PC-3 (cell line): ENCODE measurements around the gene FAM177A1.

Source experiments
- EZH2 ChIP-seq: fragments of 300-600 bp; sonication (generic); IDR thresholded peaks from one replicate; pipeline ENCODE4 v1.6.1; 2017; ENCODE audit warnings: antibody characterized with exemption, mild to moderate bottlenecking, low read length; ENCODE audit not compliant: unreplicated experiment
- TF ChIP-seq, protein P1 (sequence below): fragments of 300-600 bp; sonication (generic); conservative IDR thresholded peaks from 2 replicates; pipeline ENCODE4 v1.5.1; 2017; ENCODE audit warnings: antibody characterized with exemption, low read depth, mild to moderate bottlenecking, low read length

DNA sequence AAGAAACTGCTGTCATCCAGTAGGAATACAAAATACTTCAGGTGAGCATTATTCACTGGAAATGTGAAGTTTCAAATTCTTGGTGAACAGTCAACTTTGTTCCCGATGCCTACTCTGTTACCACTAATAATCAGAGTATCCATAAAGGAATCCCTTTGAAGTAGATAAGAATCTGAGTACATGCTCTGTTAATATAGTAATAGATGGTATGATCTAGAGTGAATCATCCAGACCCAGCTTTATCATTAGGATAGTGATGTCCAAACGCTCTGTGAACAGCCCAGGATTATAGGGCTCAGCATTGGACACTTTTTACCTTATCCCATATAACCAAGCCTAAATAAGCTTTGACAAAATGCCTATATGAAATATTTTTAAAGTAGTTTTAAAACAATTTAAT, 42.4 kb downstream of the FAM177A1 start:
- TF ChIP-seq, protein P1, sequence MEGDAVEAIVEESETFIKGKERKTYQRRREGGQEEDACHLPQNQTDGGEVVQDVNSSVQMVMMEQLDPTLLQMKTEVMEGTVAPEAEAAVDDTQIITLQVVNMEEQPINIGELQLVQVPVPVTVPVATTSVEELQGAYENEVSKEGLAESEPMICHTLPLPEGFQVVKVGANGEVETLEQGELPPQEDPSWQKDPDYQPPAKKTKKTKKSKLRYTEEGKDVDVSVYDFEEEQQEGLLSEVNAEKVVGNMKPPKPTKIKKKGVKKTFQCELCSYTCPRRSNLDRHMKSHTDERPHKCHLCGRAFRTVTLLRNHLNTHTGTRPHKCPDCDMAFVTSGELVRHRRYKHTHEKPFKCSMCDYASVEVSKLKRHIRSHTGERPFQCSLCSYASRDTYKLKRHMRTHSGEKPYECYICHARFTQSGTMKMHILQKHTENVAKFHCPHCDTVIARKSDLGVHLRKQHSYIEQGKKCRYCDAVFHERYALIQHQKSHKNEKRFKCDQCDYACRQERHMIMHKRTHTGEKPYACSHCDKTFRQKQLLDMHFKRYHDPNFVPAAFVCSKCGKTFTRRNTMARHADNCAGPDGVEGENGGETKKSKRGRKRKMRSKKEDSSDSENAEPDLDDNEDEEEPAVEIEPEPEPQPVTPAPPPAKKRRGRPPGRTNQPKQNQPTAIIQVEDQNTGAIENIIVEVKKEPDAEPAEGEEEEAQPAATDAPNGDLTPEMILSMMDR, result no peak
- no peak for TF ChIP-seq EZH2
